H1 (cell line): ENCODE data around the gene RNF123. TPM values are rescaled to one million over a fixed set of nuclear protein-coding genes. Genes with fewer than 3 reads are reported as not detected.

Experiments used
- CTCF ChIA-PET: fragments of 300-600 bp; sonication (Branson Sonifier 250); formaldehyde crosslinking; loops from one replicate; lab custom pipeline; 2021; ENCODE audit not compliant: partially characterized antibody; lab: Charles Lee
- POLR2A ChIA-PET: fragments of 300-600 bp; sonication (Branson Sonifier 250); formaldehyde crosslinking; loops from one replicate; lab custom pipeline; 2021; ENCODE audit warnings: inconsistent platforms; ENCODE audit not compliant: partially characterized antibody; lab: Charles Lee
- DNase-seq, 2 experiments: peaks; one replicate each; pipeline versions ENCODE4 v3.0.0 to v3.0.0-alpha.2; 2010 to 2022; ENCODE audit warnings: low spot score in 2 of 2, low read depth in 1 of 2, mixed read lengths in 1 of 2
- FAIRE-seq: peaks from 2 replicates; lab custom pipeline; 2011; peaks lifted over from hg19 to GRCh38; lab: Jason Lieb, UNC
- H2AFZ ChIP-seq: 2 replicates; pipeline ENCODE4 v1.8.1; 2012; ENCODE audit warnings: low read length, inconsistent platforms
- H2AK5ac ChIP-seq: 2 replicates; pipeline ENCODE4 v1.6.1; 2013; ENCODE audit warnings: low read depth, low read length
- H2BK120ac ChIP-seq: replicated peaks from 2 replicates; pipeline ENCODE3; 2013; ENCODE audit warnings: low read depth, low read length, inconsistent platforms
- H2BK12ac ChIP-seq: 2 replicates; pipeline ENCODE4 v1.6.1; 2013; ENCODE audit warnings: low read depth, low read length
- H2BK15ac ChIP-seq: 2 replicates; pipeline ENCODE4 v1.6.1; 2013; ENCODE audit warnings: low read length
- H2BK20ac ChIP-seq: 2 replicates; pipeline ENCODE4 v1.6.1; 2013; ENCODE audit warnings: low read length
- H2BK5ac ChIP-seq: 2 replicates; pipeline ENCODE4 v1.6.1; 2013; ENCODE audit warnings: low read depth, low read length
- H3K14ac ChIP-seq: 2 replicates; pipeline ENCODE4 v1.6.1; 2013; ENCODE audit warnings: inconsistent platforms; ENCODE audit not compliant: insufficient read length
- H3K18ac ChIP-seq: 2 replicates; pipeline ENCODE4 v1.6.1; 2013; ENCODE audit warnings: low read length; ENCODE audit errors: extremely low read depth
- H3K23ac ChIP-seq: 2 replicates; pipeline ENCODE4 v1.6.1; 2013; ENCODE audit warnings: inconsistent platforms; ENCODE audit not compliant: insufficient read length
- H3K23me2 ChIP-seq: 2 replicates; pipeline ENCODE4 v1.6.1; 2013; ENCODE audit warnings: low read depth, low read length
- H3K27ac ChIP-seq: 2 replicates; pipeline ENCODE4 v1.6.1; 2011; ENCODE audit warnings: low read depth, low read length, inconsistent platforms
- H3K27me3 ChIP-seq, 4 experiments: replicated peaks in 1 of 4; 1 replicate in 1 of 4; 2 replicates in 3 of 4; pipeline versions ENCODE4 v1.6.1 to v1.8.1; 2011 to 2013; ENCODE audit warnings: low read length in 3 of 4, mild to moderate bottlenecking in 3 of 4, inconsistent platforms in 2 of 4, mixed read lengths in 2 of 4, moderate library complexity in 1 of 4; ENCODE audit not compliant: control insufficient read depth in 3 of 4, insufficient read depth in 3 of 4; ENCODE audit errors: extremely low read depth in 1 of 4
- H3K36me3 ChIP-seq, 4 experiments: 2 replicates each; pipeline versions ENCODE4 v1.6.1 to v1.8.1; 2011 to 2013; ENCODE audit warnings: mild to moderate bottlenecking in 4 of 4, low read length in 3 of 4, moderate library complexity in 2 of 4, control low read depth in 1 of 4, inconsistent platforms in 1 of 4; ENCODE audit not compliant: insufficient read depth in 4 of 4, control insufficient read depth in 2 of 4
- H3K4ac ChIP-seq: replicated peaks from 2 replicates; pipeline ENCODE3; 2013; ENCODE audit warnings: low read length, low read depth, mixed read lengths, inconsistent platforms; ENCODE audit not compliant: insufficient read length
- H3K4me1 ChIP-seq, 4 experiments: replicated peaks in 1 of 4; 1 replicate in 1 of 4; 2 replicates in 3 of 4; pipeline versions ENCODE4 v1.6.1 to v1.8.1; 2011 to 2013; ENCODE audit warnings: low read length in 3 of 4, inconsistent platforms in 2 of 4, mixed read lengths in 1 of 4; ENCODE audit not compliant: insufficient read depth in 4 of 4, control insufficient read depth in 3 of 4
- H3K4me2 ChIP-seq, 2 experiments: 2 replicates each; pipeline versions ENCODE4 v1.6.1 to v1.8.1; 2011 to 2013; ENCODE audit warnings: low read depth in 2 of 2, low read length in 2 of 2, control low read depth in 1 of 2, inconsistent platforms in 1 of 2, mild to moderate bottlenecking in 1 of 2; ENCODE audit not compliant: insufficient read depth in 1 of 2
- H3K4me3 ChIP-seq, 4 experiments: fragments of 200-600, 300-600 bp in 1 of 4; sonication (generic), shearing (Covaris generic), sonication (Bioruptor Twin) in 1 of 4; 2 replicates each; pipeline versions ENCODE4 v1.5.1 to v1.8.1; 2011 to 2016; ENCODE audit warnings: low read length in 4 of 4, low read depth in 3 of 4, control low read depth in 2 of 4, inconsistent platforms in 2 of 4, mild to moderate bottlenecking in 2 of 4, mixed read lengths in 1 of 4, moderate library complexity in 1 of 4; ENCODE audit not compliant: insufficient read depth in 2 of 4; ENCODE audit errors: extremely low read depth in 1 of 4
- H3K56ac ChIP-seq: replicated peaks from 2 replicates; pipeline ENCODE3; 2013; ENCODE audit warnings: low read depth, mild to moderate bottlenecking, mixed read lengths, low read length, inconsistent platforms; ENCODE audit not compliant: insufficient read length
- H3K79me1 ChIP-seq: 2 replicates; pipeline ENCODE4 v1.6.1; 2013; ENCODE audit warnings: low read depth, low read length, control low read depth
- H3K79me2 ChIP-seq, 2 experiments: 2 replicates each; pipeline versions ENCODE4 v1.6.1 to v1.8.1; 2012 to 2013; ENCODE audit warnings: low read length in 2 of 2, mild to moderate bottlenecking in 2 of 2, inconsistent platforms in 1 of 2; ENCODE audit not compliant: insufficient read depth in 2 of 2, control insufficient read depth in 1 of 2
- H3K9ac ChIP-seq, 4 experiments: replicated peaks in 1 of 4; 1 replicate in 1 of 4; 2 replicates in 3 of 4; pipeline versions ENCODE4 v1.6.1 to v1.8.1; 2011 to 2013; ENCODE audit warnings: low read depth in 3 of 4, low read length in 3 of 4, control low read depth in 2 of 4, mild to moderate bottlenecking in 2 of 4, moderate library complexity in 2 of 4, inconsistent platforms in 1 of 4; ENCODE audit errors: extremely low read depth in 1 of 4
- H3K9me3 ChIP-seq, 2 experiments: 2 replicates each; pipeline versions ENCODE4 v1.6.1 to v1.8.1; 2012 to 2013; ENCODE audit warnings: mild to moderate bottlenecking in 2 of 2, moderate library complexity in 2 of 2, control low read depth in 1 of 2, inconsistent platforms in 1 of 2, low read depth in 1 of 2, low read length in 1 of 2, mixed read lengths in 1 of 2; ENCODE audit not compliant: insufficient read depth in 2 of 2
- H4K20me1 ChIP-seq, 2 experiments: replicated peaks in 1 of 2; 2 replicates each; pipeline versions ENCODE3 to v1.8.1; 2011 to 2013; ENCODE audit warnings: inconsistent platforms in 2 of 2, low read length in 2 of 2, mild to moderate bottlenecking in 1 of 2; ENCODE audit not compliant: insufficient read depth in 2 of 2, control insufficient read depth in 1 of 2
- H4K5ac ChIP-seq: 2 replicates; pipeline ENCODE4 v1.6.1; 2013; ENCODE audit warnings: low read length, low read depth, mixed read lengths, inconsistent platforms; ENCODE audit not compliant: insufficient read length
- H4K8ac ChIP-seq: 2 replicates; pipeline ENCODE4 v1.8.0; 2013; ENCODE audit warnings: mild to moderate bottlenecking, moderate library complexity, low read length, inconsistent platforms; ENCODE audit not compliant: insufficient read depth; ENCODE audit errors: extremely low read depth
- H4K91ac ChIP-seq: replicated peaks from 2 replicates; pipeline ENCODE3; 2013; ENCODE audit warnings: low read length, mixed read lengths, inconsistent platforms; ENCODE audit not compliant: insufficient read length
- BCL11A ChIP-seq, 2 experiments: IDR thresholded peaks; one replicate each; pipeline ENCODE4 v1.6.1; 2011; ENCODE audit warnings: low read depth in 2 of 2, low read length in 2 of 2, mild to moderate bottlenecking in 2 of 2
- CBX8 ChIP-seq: fragments of 300-800, 300-1000 bp; sonication (generic); IDR thresholded peaks from 2 replicates; pipeline ENCODE4 v1.7.1; 2016; ENCODE audit warnings: low read depth, low read length, borderline replicate concordance
- EZH2 ChIP-seq: fragments of 200-600 bp; sonication (generic); IDR thresholded peaks from 2 replicates; pipeline ENCODE4 v1.7.1; 2012; ENCODE audit warnings: low read depth, mild to moderate bottlenecking, moderate library complexity, low read length, inconsistent platforms; ENCODE audit not compliant: severe bottlenecking
- JUND ChIP-seq: IDR thresholded peaks from 2 replicates; pipeline ENCODE4 v1.6.1; 2011; ENCODE audit warnings: mild to moderate bottlenecking, improper control_type of control experiment, low read length
- POLR2AphosphoS5 ChIP-seq: IDR thresholded peaks from 2 replicates; pipeline ENCODE4 v1.6.1; 2011; ENCODE audit warnings: low read depth, low read length
- RXRA ChIP-seq: IDR thresholded peaks from 2 replicates; pipeline ENCODE4 v1.6.1; 2011; ENCODE audit warnings: low read depth, mild to moderate bottlenecking, low read length, moderate library complexity; ENCODE audit not compliant: insufficient read depth
- SAP30 ChIP-seq: fragments of 300-600 bp; sonication (generic); IDR thresholded peaks from 2 replicates; pipeline ENCODE4 v1.7.1; 2012; ENCODE audit warnings: low read length, moderate library complexity, mild to moderate bottlenecking, inconsistent platforms; ENCODE audit not compliant: insufficient read depth, insufficient replicate concordance
- SIN3A ChIP-seq, 2 experiments: IDR thresholded peaks in 1 of 2; conservative IDR thresholded peaks in 1 of 2; 2 replicates each; pipeline ENCODE4 v1.6.1; 2011 to 2012; ENCODE audit warnings: low read length in 2 of 2, improper control_type of control experiment in 1 of 2, low read depth in 1 of 2, mild to moderate bottlenecking in 1 of 2
- SUZ12 ChIP-seq: fragments of 200-600 bp; sonication (generic); IDR thresholded peaks from 2 replicates; pipeline ENCODE4 v1.6.1; 2012; ENCODE audit warnings: mild to moderate bottlenecking, inconsistent platforms, low read length, moderate library complexity, mixed read lengths
- TBP ChIP-seq: IDR thresholded peaks from 2 replicates; pipeline ENCODE4 v1.6.1; 2011; ENCODE audit warnings: low read depth, low read length, improper control_type of control experiment
- USF2 ChIP-seq: IDR thresholded peaks from 2 replicates; pipeline ENCODE4 v1.6.1; 2011; ENCODE audit warnings: low read length, improper control_type of control experiment
- WGBS, 2 experiments: shearing (Covaris generic) in 1 of 2; methylation state at CpG; one replicate each; pipeline versions ENCODE4 v1.1.6 to v1.1.7; 2013 to 2015; ENCODE audit warnings: low lambda C conversion rate in 2 of 2, mixed read lengths in 2 of 2, inconsistent platforms in 1 of 2, low coverage in 1 of 2, missing lambda C conversion rate in 1 of 2; ENCODE audit not compliant: insufficient replicate concordance in 2 of 2, insufficient coverage in 1 of 2, insufficient read length in 1 of 2; ENCODE audit errors: extremely low coverage in 1 of 2, missing lambda C conversion rate in 1 of 2; 5-methylcytosine and 5-hydroxymethylcytosine counted together
- polyA plus RNA-seq, 7 experiments: library from polyadenylated mRNA; depleted of rRNA in 3 of 7; stranded (reverse) in 5 of 7; unstranded in 2 of 7; fragments of >200 nt in 5 of 7; fragments of 200-250 nt in 2 of 7; gene quantifications; 1 replicate in 5 of 7; 2 replicates in 1 of 7; 4 replicates in 1 of 7; pipeline versions ENCODE4 v1.2.1 to v1.2.3, GENCODE V29; 2011 to 2013; ENCODE audit warnings: missing spikeins in 2 of 7, mixed read lengths in 2 of 7
- total RNA-seq: library from RNA; stranded (reverse); fragmentation: NEBNext Ultra II Directional; extraction: Animal tissue kit (Norgen Biotek cat#: 25700); gene quantifications from 2 replicates; pipeline ENCODE4 v1.2.1, GENCODE V29; 2021

The RNF123 gene
- total and polyA plus RNA-seq, 2 of the 8 experiments (the other 6 are each of a cell fraction or from before 2014, with no cell fraction given), result 30.5 to 57.7 TPM

GRCh38 chr3:49723296-49723627, 33.9 kb downstream of the RNF123 start:
- DNase-seq (no peak), FAIRE-seq (no peak)
- Histone ChIP-seq H3K18ac (no peak overlapping the region), H3K9ac (peak overlapping the region; percentile 73 to 87 (median 80)), H2BK20ac (no peak overlapping the region), H3K23ac (no peak overlapping the region), H3K56ac (peak overlapping the region; percentile 50), H4K91ac (peak overlapping the region; percentile 64), H4K5ac (no peak overlapping the region), H3K4me1 (peaks cover 0 to 25% (median 13%) of the 10 kb centered on the region in 4 experiments; a peak in 6 of 7 replicates), H3K9me3 (no peaks in the 10 kb centered on the region), H3K14ac (no peak overlapping the region), H2AK5ac (no peak overlapping the region), H4K8ac (peak overlapping the region; percentile 93), H3K4ac (no peak overlapping the region), H2BK120ac (no peak overlapping the region), H4K20me1 (peaks cover 7 to 23% of the 10 kb centered on the region in 2 experiments), H2BK12ac (no peak overlapping the region), H3K27me3 (no peaks in the 10 kb centered on the region), H2BK5ac (peak overlapping the region; percentile 44; the same call in 1 of the 2 replicates), H2BK15ac (no peak overlapping the region), H3K79me1 (peaks cover 5% of the 10 kb centered on the region; the same call in 1 of the 2 replicates), H3K79me2 (peaks cover 0 to 8% of the 10 kb centered on the region in 2 experiments; a peak in 1 of 4 replicates), H3K23me2 (peaks cover 16% of the 10 kb centered on the region; the same call in 1 of the 2 replicates), H2AFZ (no peak overlapping the region; the same call in 1 of the 2 replicates), H3K4me3 (peak overlapping the region; percentile 70 to 97 (median 94)), H3K27ac (peak overlapping the region; percentile 73; the same call in 1 of the 2 replicates), H3K4me2 (peak overlapping the region; percentile 59 to 92), H3K36me3 (peaks cover 10 to 20% (median 18%) of the 10 kb centered on the region in 4 experiments)
- WGBS, 2 experiments, result 6% methylated on average over 16 of the region's 20 CpGs; no CpG with 5 or more reads in 1 of the 2 experiments
- ChIA-PET CTCF (interaction anchor here (0.7 to 1.3 kb wide), 4 partner anchors 19 to 41 kb away, joined by 3 to 6 read pairs (median 4); no protein-coding TSS in a partner anchor), POLR2A (interaction anchor here (0.6 to 7.3 kb wide), 9 partner anchors 9 to 145 kb away, joined by 3 to 41 read pairs (median 4); partner anchors contain the start of gene IP6K1)
- TF ChIP-seq USF2 (peak; percentile 78), SAP30 (peak; percentile 91), JUND (no peak), BCL11A (IDR thresholded peaks at IDR 0.05; ENCODE audit: low read depth in 2 of 2, low read length in 2 of 2) (no peak), CBX8 (no peak), TBP (no peak), RXRA (no peak), SUZ12 (no peak), SIN3A (conservative IDR thresholded peaks at IDR 0.05 in 1 of 2, IDR thresholded peaks at IDR 0.05 in 1 of 2; ENCODE audit: low read depth in 1 of 2, low read length in 2 of 2) (0 out of 4 replicates have a peak, but pooled peaks of 1 of the 2 experiments have one; percentile 49), EZH2 (no peak), POLR2AphosphoS5 (peak; percentile 32; the same call in 1 of the 2 replicates)
